ENCODE data around the gene PCDH20. TPM values are rescaled to one million over a fixed set of nuclear protein-coding genes. Genes with fewer than 3 reads are reported as not detected.

The PCDH20 gene
- total RNA-seq (2013; cell fraction: nucleolus; rRNA removed), result not detected in 2 replicates
- total RNA-seq (2014; rRNA removed), result not detected in 2 replicates
- not detected in 2 replicates for total RNA-seq (2014; rRNA removed; fragmentation: Illumina TruSeq; extraction: Trizol)
- total RNA-seq (2021), result not detected in 2 replicates
- not detected for polyA plus RNA-seq (2011; ENCODE audit: low read depth)
- polyA plus RNA-seq (2011; rRNA removed), result 0.01 and 0.03 TPM in 2 replicates
- polyA plus RNA-seq (2011; cell fraction: cytosol; rRNA removed), result not detected in 2 replicates
- not detected in 2 replicates for polyA plus RNA-seq (2011; cell fraction: nucleus; rRNA removed)
- polyA plus RNA-seq (2012), result not detected in 2 replicates
- polyA plus RNA-seq (2014; fragmentation: Illumina TruSeq; extraction: Trizol), result not detected in 2 replicates
- not detected for polyA plus RNA-seq (2014; fragmentation: Nextera tagmentation; extraction: Ambion mirVana)
- polyA plus RNA-seq (2014; rRNA removed), result not detected in 2 replicates
- not detected for polyA plus RNA-seq (2016; fragmentation: Nextera tagmentation; extraction: Ambion mirVana)
- polyA minus RNA-seq (2011; rRNA and poly(A)+ RNA removed), result 0.05 and 0.07 TPM in 2 replicates
- not detected in 2 replicates for polyA minus RNA-seq (2011; cell fraction: cytosol; rRNA and poly(A)+ RNA removed)
- not detected in 2 replicates for polyA minus RNA-seq (2011; cell fraction: nucleus; rRNA and poly(A)+ RNA removed)
- Bru-seq, nascent RNA, result not detected
- not detected for BruChase-seq, experiment 1, labeled RNA remaining after a 6-hour chase
- not detected for BruChase-seq, experiment 2, labeled RNA remaining after a 2-hour chase
- long read RNA-seq, experiment 1, result 0 reads
- long read RNA-seq, experiment 2, result 0 reads

DNA sequence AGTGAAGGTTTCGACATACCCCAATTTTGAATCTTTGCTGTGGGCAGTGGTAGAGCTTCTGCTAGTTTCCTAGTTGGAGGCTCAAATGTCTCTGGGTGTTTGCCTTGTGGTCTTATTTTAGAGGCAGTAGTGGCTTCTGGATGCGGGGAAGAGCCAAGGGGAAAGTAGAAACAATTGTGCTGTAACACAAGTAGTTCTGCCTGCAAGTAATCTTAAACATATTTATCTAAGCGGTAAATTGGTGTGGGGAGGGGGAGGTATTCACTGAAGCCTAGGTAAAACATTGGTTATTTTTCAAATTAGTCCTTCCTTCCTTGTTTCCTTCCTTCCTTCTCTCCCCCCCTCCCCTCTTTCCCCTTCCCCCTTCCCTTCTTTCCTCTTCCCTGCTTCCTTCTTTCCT, at the start of gene PCDH20:
Gene PCDH20, minus strand, starts transcription at position 101 of the 400 bp plus-strand sequence. CDS start 691 bp downstream, outside the sequence.
- H2AFZ ChIP-seq (ENCODE audit: control insufficient read depth, low read depth, low read length), result no peak within 1 kb of the TSS
- ChIA-PET RAD21 (ENCODE audit: unreplicated experiment) (no interaction called here), POLR2A (no interaction called here), SMC1A (ENCODE audit: uncharacterized antibody, unreplicated experiment) (interaction anchor here (0.9 kb wide), 1 partner anchor 372 kb away, joined by 3 read pairs; no protein-coding TSS in a partner anchor), CTCF (no interaction called here)
- no peaks in the 10 kb centered on the region for H4K20me1 ChIP-seq (ENCODE audit: control insufficient read depth, insufficient read depth)
- H3K4me3 ChIP-seq, result no peak within 1 kb of the TSS
- no peak within 1 kb of the TSS for H3K27ac ChIP-seq (ENCODE audit: control insufficient read depth, insufficient read depth)
- H3K4me1 ChIP-seq (ENCODE audit: control insufficient read depth, insufficient read depth, low read length), result no peaks in the 10 kb centered on the region
- no peaks in the 10 kb centered on the region for H3K79me2 ChIP-seq (ENCODE audit: control insufficient read depth, insufficient read depth, low read length)
- intact Hi-C loops (cut with micrococcal nuclease; ENCODE audit: unreplicated experiment) (loop anchor here (10.0 kb wide), 1 partner anchor 941 kb away; no protein-coding TSS in a partner anchor), in situ Hi-C loops (cut with MboI) (loop anchor here (10.0 to 25.0 kb wide), 2 partner anchors 791 to 953 kb away; no protein-coding TSS in a partner anchor)
- 41% methylated on average over 3 of the region's 3 CpGs for WGBS (ENCODE audit: insufficient coverage, insufficient replicate concordance, low lambda C conversion rate, missing lambda C conversion rate)
- no peaks in the 10 kb centered on the region for H3K9me3 ChIP-seq (replicated peaks; ENCODE audit: control insufficient read depth, insufficient read depth, low read length)
- ATAC-seq (no peak), DNase-seq (ENCODE audit: low read depth, low spot score) (no peak), FAIRE-seq (no peak)
- no TSS peak for BruUV-seq (replicated peaks)
- no peaks in the 10 kb centered on the region for H3K36me3 ChIP-seq (ENCODE audit: control insufficient read depth in 2 of 2, insufficient read depth in 2 of 2, low read length in 1 of 2)
- H3K27me3 ChIP-seq (replicated peaks in 1 of 2; ENCODE audit: control insufficient read depth in 2 of 2, insufficient read depth in 2 of 2, low read length in 1 of 2), result peaks cover 0 to 4% of the 10 kb centered on the region in 2 experiments; a peak in 2 of 4 replicates
- no peak within 1 kb of the TSS for H3K4me2 ChIP-seq (ENCODE audit: control insufficient read depth, insufficient read depth)
- H3K9ac ChIP-seq (ENCODE audit: control insufficient read depth, insufficient read depth, low read length), result no peak within 1 kb of the TSS
- TF ChIP-seq PKNOX1 (IDR thresholded peaks at IDR 0.05), result no peak
- TF ChIP-seq, protein P1, sequence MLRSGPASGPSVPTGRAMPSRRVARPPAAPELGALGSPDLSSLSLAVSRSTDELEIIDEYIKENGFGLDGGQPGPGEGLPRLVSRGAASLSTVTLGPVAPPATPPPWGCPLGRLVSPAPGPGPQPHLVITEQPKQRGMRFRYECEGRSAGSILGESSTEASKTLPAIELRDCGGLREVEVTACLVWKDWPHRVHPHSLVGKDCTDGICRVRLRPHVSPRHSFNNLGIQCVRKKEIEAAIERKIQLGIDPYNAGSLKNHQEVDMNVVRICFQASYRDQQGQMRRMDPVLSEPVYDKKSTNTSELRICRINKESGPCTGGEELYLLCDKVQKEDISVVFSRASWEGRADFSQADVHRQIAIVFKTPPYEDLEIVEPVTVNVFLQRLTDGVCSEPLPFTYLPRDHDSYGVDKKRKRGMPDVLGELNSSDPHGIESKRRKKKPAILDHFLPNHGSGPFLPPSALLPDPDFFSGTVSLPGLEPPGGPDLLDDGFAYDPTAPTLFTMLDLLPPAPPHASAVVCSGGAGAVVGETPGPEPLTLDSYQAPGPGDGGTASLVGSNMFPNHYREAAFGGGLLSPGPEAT (IDR thresholded peaks at IDR 0.05; ENCODE audit: low read depth), result no peak
- no peak for TF ChIP-seq BHLHE40 (IDR thresholded peaks at IDR 0.05; ENCODE audit: borderline replicate concordance in 1 of 2, low read depth in 2 of 2, low read length in 1 of 2)
- no peak for TF ChIP-seq GATAD2B (conservative IDR thresholded peaks at IDR 0.05; ENCODE audit: low read depth)
- TF ChIP-seq MEF2B (IDR thresholded peaks at IDR 0.05; ENCODE audit: partially characterized antibody, poor library complexity, severe bottlenecking), result no peak
- TF ChIP-seq ZNF384 (IDR thresholded peaks at IDR 0.05; ENCODE audit: borderline replicate concordance, low read depth, low read length), result no peak
- TF ChIP-seq CUX1 (IDR thresholded peaks at IDR 0.05; ENCODE audit: insufficient replicate concordance, low read depth, low read length), result no peak
- TF ChIP-seq ZBTB33 (IDR thresholded peaks at IDR 0.05), result no peak
- no peak for TF ChIP-seq BCL11A (IDR thresholded peaks at IDR 0.05; ENCODE audit: low read depth, low read length)
